Measurements from ENCODE around the gene ZNG1A.
"Not testable (repeated sequence)": the region's sequence is repeated elsewhere in the genome, so short reads cannot be mapped to it uniquely, and the experiment has no call there.

GRCh38 chr9:110672-111071, 68.2 kb downstream of the ZNG1A start:
- TF ChIP-seq CTCF (conservative IDR thresholded peaks at IDR 0.05; ENCODE audit: low read length); EZH2phosphoT487 (IDR thresholded peaks at IDR 0.05; ENCODE audit: borderline replicate concordance, low read depth, low read length): not testable (repeated sequence)
